Transverse colon (tissue), 4 donors: ENCODE results near the gene MEGF8. TPM values are rescaled to one million over a fixed set of nuclear protein-coding genes. Genes with fewer than 3 reads are reported as not detected.

Experiments used
- DNase-seq: peaks from one replicate; pipeline ENCODE4 v3.0.0-alpha.2; 2019
- H3K27ac ChIP-seq, 4 donors: fragments of 200-600 bp; sonication (generic); 2 replicates each; pipeline ENCODE4 v1.5.1; 2016 to 2018; ENCODE audit warnings: inconsistent platforms in 4 of 4
- H3K27me3 ChIP-seq: fragments of 200-600 bp; sonication (generic); 2 replicates; pipeline ENCODE4 v1.5.1; 2017; ENCODE audit warnings: inconsistent platforms
- H3K36me3 ChIP-seq, 4 donors: fragments of 200-600 bp; sonication (generic); 2 replicates each; pipeline ENCODE4 v1.5.1; 2017 to 2019; ENCODE audit warnings: inconsistent platforms in 4 of 4
- H3K4me1 ChIP-seq, 4 donors: fragments of 200-600 bp; sonication (generic); 2 replicates each; pipeline ENCODE4 v1.5.1; 2017 to 2020; ENCODE audit warnings: inconsistent platforms in 4 of 4
- H3K4me3 ChIP-seq, 4 donors: fragments of 200-600 bp; sonication (generic); 1 replicate in 1 of 4; 2 replicates in 3 of 4; pipeline versions ENCODE4 v1.5.1 to v1.6.1; 2017 to 2019; ENCODE audit warnings: inconsistent platforms in 4 of 4
- H3K9me3 ChIP-seq, 2 donors: fragments of 200-600 bp; sonication (generic); 2 replicates each; pipeline ENCODE4 v1.5.1; 2017 to 2019; ENCODE audit warnings: inconsistent platforms in 2 of 2
- CTCF ChIP-seq, 5 experiments: fragments of 200-600 bp in 3 of 5; fragments of 450-650 bp in 2 of 5; sonication (generic) in 3 of 5; IDR thresholded peaks; 1 replicate in 2 of 5; 2 replicates in 3 of 5; pipeline ENCODE4 v1.5.1; 2016 to 2017; ENCODE audit warnings: antibody characterized with exemption in 5 of 5, inconsistent platforms in 3 of 5, mild to moderate bottlenecking in 2 of 5, moderate library complexity in 1 of 5
- EP300 ChIP-seq: sonication (generic); formaldehyde crosslinking; IDR thresholded peaks from one replicate; pipeline ENCODE4 v1.6.1; 2017; ENCODE audit warnings: antibody characterized with exemption, low read depth
- POLR2A ChIP-seq: fragments of 450-650 bp; IDR thresholded peaks from one replicate; pipeline ENCODE4 v1.6.1; 2016; ENCODE audit warnings: antibody characterized with exemption, mild to moderate bottlenecking, moderate library complexity
- POLR2AphosphoS5 ChIP-seq, 3 donors: sonication (generic); formaldehyde crosslinking; IDR thresholded peaks; one replicate each; pipeline ENCODE4 v1.6.1; 2016; ENCODE audit warnings: antibody characterized with exemption in 3 of 3
- WGBS, 2 donors: methylation state at CpG; one replicate each; pipeline ENCODE4 v1.1.5; 2018; ENCODE audit warnings: low coverage in 1 of 2; 5-methylcytosine and 5-hydroxymethylcytosine counted together
- in situ Hi-C, 4 donors: fragments of 200-750 bp; cut with MboI; loops; one replicate each; pipeline versions ENCODE4 v1.15.0 to v1.15.1; 2017; ENCODE audit warnings: low sequenced_read_pairs in 3 of 4, low pct_ligation_motif_present in 1 of 4, low pct_unique_long_range_greater_than_20kb in 1 of 4
- intact Hi-C: fragments of 100-400 bp; cut with DNase I; formaldehyde crosslinking; loops from one replicate; pipeline ENCODE4 v1.15.1; 2023; ENCODE audit warnings: low total_unique reads
- total RNA-seq, 4 donors: library from RNA; depleted of rRNA; stranded (reverse); fragments of >200 nt; gene quantifications; one replicate each; pipeline ENCODE4 v1.1.0, GENCODE V29; 2016

The MEGF8 gene
- total RNA-seq, 4 donors from 2014 or later, result 15.3 to 40.4 (median 22.8) TPM

- Histone ChIP-seq H3K4me1 (no peaks in the 10 kb centered on the region), H3K9me3 (no peaks in the 10 kb centered on the region), H3K36me3 (peaks cover 0 to 8% (median 0%) of the 10 kb centered on the region in 4 donors), H3K27ac (peak overlapping the region in 1 of 4 donors; percentile 5), H3K4me3 (no peak overlapping the region), H3K27me3 (no peaks in the 10 kb centered on the region)
- TF ChIP-seq CTCF (IDR thresholded peaks at IDR 0.05), result no peak
- no peak for TF ChIP-seq EP300
- TF ChIP-seq POLR2AphosphoS5 (IDR thresholded peaks at IDR 0.05), result no peak
- no peak for TF ChIP-seq POLR2A
- 80% methylated on average over 1 of the region's 1 CpG; no CpG with 5 or more reads in 1 of the 2 donors for WGBS, 2 donors
- intact Hi-C loops (no loop called here), in situ Hi-C loops (no loop called here)
- no peak for DNase-seq
Observed at GRCh38 chr19:42366673-42367072, 41.2 kb downstream of the MEGF8 start.

GRCh38 chr19:42367929-42368328, 42.5 kb downstream of the MEGF8 start:
- Histone ChIP-seq H3K4me1 (no peaks in the 10 kb centered on the region), H3K4me3 (no peak overlapping the region), H3K27ac (no peak overlapping the region), H3K27me3 (no peaks in the 10 kb centered on the region), H3K36me3 (peaks cover 0 to 7% (median 0%) of the 10 kb centered on the region in 4 donors), H3K9me3 (no peaks in the 10 kb centered on the region)
- in situ Hi-C loops, result no loop called here
- no peak for DNase-seq
- intact Hi-C loops, result no loop called here
- TF ChIP-seq CTCF (IDR thresholded peaks at IDR 0.05) (no peak), POLR2A (no peak)
- 91% methylated on average over 4 of the region's 4 CpGs; no CpG with 5 or more reads in 1 of the 2 donors for WGBS, 2 donors

GRCh38 chr19:42368360-42368759, 42.9 kb downstream of the MEGF8 start:
- H3K27me3 ChIP-seq, result no peaks in the 10 kb centered on the region

GRCh38 chr19:42368765-42369164, 43.3 kb downstream of the MEGF8 start:
- WGBS, 2 donors, result 92 to 100% methylated on average over 1 to 15 of the region's 15 CpGs
- DNase-seq, result no peak
- Histone ChIP-seq H3K9me3 (no peaks in the 10 kb centered on the region), H3K4me1 (no peaks in the 10 kb centered on the region), H3K36me3 (no peaks in the 10 kb centered on the region), H3K27ac (no peak overlapping the region), H3K4me3 (no peak overlapping the region), H3K27me3 (no peaks in the 10 kb centered on the region)
- in situ Hi-C loops, result no loop called here
- TF ChIP-seq CTCF (IDR thresholded peaks at IDR 0.05) (no peak), POLR2AphosphoS5 (IDR thresholded peaks at IDR 0.05) (no peak), POLR2A (no peak), EP300 (no peak)
- intact Hi-C loops, result no loop called here

More at GRCh38 chr19:42368360-42368759, 42.9 kb downstream of the MEGF8 start:
- WGBS, 2 donors, result 95% methylated on average over 4 to 11 of the region's 11 CpGs
- Histone ChIP-seq H3K9me3 (no peaks in the 10 kb centered on the region), H3K36me3 (peaks cover 0 to 2% (median 0%) of the 10 kb centered on the region in 4 donors), H3K27ac (no peak overlapping the region), H3K4me1 (no peaks in the 10 kb centered on the region), H3K4me3 (no peak overlapping the region)
- in situ Hi-C loops, result no loop called here
- TF ChIP-seq EP300, result no peak
- DNase-seq, result no peak
- intact Hi-C loops, result no loop called here

- intact Hi-C loops, result no loop called here
- Histone ChIP-seq H3K4me1 (no peaks in the 10 kb centered on the region), H3K4me3 (no peak overlapping the region), H3K27me3 (no peaks in the 10 kb centered on the region), H3K27ac (no peak overlapping the region), H3K36me3 (no peaks in the 10 kb centered on the region), H3K9me3 (no peaks in the 10 kb centered on the region)
- TF ChIP-seq POLR2AphosphoS5 (IDR thresholded peaks at IDR 0.05), result no peak
- no peak for TF ChIP-seq CTCF (IDR thresholded peaks at IDR 0.05)
- TF ChIP-seq POLR2A, result no peak
- TF ChIP-seq EP300, result no peak
- in situ Hi-C loops, result no loop called here
- 92 to 100% methylated on average over 2 to 27 of the region's 27 CpGs for WGBS, 2 donors
- no peak for DNase-seq
Observed at GRCh38 chr19:42369433-42370067, 44.1 kb downstream of the MEGF8 start.
